ENCODE measurements around the gene BCAS3.

Gene BCAS3

DNA sequence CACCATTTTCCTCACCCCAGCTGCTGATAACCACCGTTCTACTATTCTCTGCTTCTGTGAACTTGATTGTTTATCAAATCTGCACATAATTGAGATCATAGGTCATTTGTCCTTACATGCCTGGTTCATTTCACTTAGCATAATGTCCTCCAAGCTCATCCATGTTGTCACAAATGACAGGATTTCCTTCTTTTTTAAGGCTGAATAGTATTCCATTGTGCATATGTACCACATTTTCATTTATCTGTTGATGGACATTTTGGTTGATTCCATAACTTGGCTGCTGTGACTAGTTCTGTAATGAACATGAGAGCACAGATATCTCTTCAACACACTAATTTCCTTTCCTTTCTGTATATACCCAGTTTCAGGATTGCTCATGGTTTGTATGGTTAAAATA lies 496.7 kb downstream of the BCAS3 start:
- no peak for FAIRE-seq

DNA sequence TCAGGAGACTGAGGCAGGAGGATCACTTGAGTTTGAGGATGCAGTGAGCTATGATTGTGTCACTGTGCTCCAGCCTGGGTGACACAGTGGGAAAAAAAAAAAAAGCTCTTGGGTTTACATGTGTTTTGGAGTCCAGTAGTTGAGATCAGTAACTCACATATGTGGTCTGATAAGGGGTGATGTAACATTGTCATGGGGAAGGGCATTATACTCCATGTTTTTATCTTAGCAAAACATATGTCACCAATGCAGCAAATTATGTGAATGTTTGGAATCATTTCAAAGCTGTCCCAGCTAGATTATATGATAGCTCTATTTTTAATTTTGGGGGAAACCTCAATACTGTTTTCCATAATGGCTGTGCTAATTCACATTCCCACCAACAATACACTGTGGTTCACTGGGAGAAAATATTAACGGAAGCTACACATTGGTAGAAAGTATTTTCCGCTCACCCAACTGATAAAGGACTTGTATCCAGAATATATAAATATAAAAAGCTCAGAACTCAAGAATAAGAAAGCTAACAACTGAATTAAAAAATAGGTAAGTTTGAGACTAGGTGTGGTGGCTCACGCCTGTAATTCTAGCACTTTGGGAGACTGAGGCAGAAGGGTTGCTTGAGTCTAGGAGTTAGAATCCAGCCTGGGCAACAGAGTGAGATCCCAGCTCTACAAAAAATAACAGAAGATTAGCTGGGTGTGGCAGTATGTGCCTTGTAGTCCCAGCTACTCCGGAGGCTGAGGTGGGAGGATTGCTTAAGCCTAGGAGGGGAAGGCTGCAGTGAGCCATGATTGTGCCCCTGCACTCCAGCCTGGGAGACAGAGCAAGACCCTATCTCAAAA lies 497.9 kb downstream of the BCAS3 start:
- FAIRE-seq: no peak

DNA sequence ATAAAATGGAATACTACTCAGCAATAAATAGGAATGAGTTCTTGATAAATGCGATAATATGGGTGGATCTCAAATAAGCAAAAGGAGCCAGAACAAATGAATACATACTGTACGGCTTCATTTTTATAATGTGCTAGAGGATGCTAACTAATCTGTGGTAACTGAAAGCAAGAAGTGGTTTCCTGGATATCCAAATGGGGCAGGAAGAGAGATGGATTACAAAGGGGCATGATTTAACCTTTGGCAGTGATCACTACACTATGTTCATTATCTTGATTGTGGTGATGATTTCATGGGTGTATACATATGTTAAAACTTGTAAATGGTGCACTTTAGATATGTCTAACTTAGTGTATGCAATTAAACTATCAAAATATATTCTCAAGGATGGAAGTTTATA lies 499.7 kb downstream of the BCAS3 start:
- no peak for FAIRE-seq

DNA sequence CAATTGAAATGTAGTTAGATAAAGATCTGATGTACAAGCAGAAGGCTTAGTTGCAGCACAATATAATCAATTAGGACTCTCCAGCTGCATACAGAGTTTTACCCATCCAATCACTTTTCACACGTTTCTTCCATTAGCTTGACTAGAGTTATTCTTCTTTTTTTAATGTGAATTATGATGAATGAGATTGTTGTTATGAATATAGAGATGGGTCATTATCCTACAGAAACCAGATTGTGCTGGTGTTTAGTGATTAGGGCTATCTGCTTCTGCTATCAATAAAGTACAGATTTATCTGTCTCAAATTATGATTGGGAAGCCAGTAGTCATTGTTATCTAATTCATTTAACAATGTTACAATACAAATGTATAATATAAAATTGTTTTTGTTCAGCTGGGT lies 500.6 kb downstream of the BCAS3 start:
- FAIRE-seq: no peak

DNA sequence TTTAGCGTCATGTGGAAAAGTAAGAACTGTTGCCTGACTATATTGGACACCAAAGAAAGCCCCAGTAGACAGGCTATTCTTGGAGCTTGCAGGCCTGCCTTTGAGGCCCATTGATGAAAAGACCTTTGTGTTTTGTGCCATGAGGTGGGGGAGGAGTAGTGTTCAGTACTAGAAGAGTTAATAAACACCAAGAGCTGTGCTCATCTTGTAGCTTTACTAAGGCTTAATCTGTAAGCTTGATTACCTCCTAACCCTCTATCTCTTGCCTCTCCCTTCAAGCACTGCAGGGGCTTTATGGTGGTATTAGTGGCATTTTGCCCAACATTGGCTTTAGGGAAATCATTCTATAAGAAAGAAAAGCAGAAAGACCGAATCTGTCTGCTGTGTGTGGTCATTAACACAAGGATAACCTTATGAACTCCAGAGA lies 501.7 kb downstream of the BCAS3 start:
- FAIRE-seq: no peak

DNA sequence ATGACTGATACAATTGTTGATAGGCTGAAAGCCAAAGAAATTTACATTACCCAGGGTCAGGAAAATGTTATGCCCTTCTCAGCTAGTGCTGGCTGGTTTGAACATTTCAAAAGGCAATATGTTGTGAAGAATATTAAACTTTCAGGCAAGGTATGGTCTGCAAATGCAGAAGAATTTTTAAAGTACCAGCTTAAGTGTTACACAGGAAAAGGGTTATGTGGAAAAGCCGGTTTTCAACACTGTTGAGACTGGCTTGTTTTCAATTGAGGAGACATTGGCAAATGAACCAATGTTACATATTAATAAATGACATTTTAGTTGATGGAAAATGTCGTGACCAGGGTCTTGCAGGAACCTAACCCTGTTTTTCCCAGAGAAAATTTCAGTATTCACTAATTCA lies 506.1 kb downstream of the BCAS3 start:
- no peak for FAIRE-seq

DNA sequence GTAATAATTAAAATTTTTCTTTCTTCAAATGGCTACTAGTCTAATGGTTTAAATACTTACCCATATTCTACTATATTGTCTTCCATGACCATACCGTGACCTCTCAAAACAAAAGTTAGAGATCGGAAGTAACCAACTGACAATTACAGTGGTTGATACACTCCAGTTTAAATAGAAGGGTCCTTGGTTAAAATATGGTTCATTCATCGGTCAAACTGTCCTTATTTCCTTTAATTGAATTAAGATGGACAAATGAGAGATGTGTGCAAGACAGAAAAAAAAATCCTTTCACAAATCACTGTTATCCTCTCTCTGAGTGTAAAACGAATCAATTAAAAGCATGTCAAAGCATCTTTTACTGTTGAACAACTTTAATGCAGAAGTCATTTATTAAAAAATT lies 507.7 kb downstream of the BCAS3 start:
- FAIRE-seq: no peak

DNA sequence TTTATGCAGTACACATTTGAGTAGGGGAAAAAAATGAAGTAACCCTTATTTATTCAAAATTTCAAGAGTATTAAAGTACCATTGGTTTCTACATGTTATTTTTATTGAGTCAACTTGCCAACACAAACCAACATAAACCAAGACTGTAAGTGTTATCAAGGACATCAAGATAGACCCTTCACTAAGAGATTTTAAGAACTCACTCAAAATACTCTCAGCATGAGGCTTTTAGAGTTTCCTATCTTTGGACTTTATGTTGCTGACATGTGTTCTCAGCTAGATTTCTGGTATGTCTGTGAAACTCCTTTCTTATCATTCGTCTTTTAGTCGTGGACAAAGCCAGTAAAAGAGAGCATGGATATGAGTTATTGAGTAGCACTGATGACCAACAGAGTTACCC lies 509.4 kb downstream of the BCAS3 start:
- no peak for FAIRE-seq

DNA sequence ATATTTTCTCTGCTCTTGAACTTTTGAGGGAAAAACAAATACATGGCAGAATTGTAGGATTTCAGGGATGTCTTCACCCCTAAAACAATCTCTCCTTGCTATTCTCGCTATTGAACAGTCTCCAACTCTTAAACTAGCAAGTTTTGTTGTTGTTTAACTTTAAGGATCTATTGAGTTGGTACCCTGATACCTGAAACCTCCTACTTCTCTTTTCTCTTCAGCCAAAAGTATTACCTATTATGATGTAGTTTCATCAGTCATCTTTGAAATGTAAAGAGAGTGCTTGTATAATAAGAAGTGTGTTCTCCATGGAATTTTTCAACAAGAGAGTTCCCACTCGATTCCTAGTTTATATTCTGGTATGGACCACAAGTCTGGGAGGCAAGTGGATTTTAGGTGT lies 510.4 kb downstream of the BCAS3 start:
- FAIRE-seq: no peak

DNA sequence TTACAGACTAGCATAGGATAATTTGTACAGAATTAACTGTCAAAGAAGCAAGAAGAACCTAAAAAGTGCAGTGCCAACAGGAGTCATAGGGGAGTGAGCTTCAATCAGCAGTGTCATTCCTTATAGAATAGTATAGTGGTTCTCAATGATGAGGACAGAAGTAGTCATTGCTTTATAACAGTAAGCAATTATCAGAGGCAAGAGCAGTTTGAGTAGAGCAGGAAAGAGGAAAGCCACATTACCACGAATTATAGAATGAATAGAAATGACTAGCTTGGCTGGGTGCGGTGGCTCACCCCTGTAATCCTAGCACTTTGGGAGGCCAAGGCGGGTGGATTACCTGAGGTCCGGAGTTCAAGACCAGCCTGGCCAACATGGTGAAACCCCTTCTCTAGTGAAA lies 512.3 kb downstream of the BCAS3 start:
- no peak for FAIRE-seq

DNA sequence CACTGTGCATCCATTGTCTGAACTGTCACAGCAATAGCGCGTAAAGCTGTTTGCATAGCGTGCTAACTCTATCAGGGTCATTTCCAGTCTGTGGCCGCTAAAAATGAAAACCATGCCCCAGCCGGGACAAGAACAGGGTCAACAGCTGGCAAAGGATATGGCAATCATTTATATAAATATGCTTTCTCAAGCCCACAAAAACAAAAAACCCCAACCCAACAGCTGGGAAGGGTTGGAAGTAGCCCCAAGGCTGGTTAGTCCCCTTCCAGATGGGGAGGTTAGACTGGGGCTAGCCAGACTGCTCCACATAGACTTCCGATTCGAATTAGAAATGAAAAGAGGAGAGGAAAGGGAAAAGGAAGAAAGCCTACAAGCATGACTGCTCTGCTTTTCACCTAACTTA lies 518.7 kb downstream of the BCAS3 start:
- FAIRE-seq: no peak

DNA sequence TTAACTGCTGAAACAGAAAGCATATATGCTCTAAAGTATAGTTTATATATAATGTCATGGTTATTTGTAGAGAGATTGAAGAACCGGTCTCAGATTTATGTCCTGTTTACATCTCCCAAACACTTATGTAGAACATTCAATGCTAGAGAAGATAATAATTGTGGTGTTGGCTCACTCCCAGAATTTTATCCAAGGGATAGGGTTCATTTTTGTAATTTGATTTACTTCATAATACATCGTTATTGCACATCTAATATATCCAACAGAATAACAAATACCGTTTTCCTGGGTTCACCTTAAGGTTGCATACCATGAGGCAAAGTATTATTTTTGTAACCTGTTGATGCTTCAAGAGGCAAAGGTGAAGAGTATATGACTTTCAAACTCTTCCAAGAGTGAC lies 519.1 kb downstream of the BCAS3 start:
- no peak for FAIRE-seq

DNA sequence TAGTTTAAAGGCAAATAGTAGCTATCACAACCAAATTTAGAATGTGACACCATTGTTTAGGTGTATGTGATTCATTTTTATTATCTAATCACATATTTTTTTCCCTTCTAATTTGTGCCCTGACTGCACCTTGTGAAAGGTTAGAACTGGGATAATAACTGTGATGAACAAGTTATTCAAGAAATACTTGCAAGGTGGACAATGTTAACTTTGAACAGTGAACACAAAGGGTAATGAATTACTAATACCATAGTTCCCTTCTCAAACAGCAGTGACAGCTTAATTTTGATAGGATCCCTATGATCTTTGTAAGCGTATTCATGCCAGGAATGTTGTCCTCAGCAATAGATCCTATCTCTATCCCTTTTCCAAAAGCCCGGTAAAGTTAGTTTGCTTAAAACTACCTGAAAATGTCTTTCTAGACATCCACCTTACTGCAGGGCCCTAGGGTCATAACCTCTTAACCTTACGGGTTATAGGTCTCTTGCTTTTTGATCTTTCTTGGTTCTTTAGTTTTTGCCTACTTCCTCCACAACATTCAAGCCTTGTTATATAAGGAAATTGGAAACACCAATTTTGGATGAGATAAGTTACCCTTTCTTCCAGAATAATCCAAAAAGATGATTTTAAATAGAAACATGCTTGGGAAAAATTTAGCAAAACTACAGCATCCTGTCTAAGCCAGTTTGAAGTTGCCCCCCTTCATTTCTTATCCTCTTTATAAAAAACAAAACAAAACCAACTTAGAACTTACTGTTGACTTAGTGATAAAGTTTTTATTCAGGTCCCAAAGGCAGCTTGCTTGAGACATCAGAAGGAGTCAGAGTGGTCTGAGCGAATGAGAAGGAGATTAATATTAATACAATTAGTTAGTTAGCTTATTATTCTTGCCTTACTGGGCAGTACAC lies 522.0 kb downstream of the BCAS3 start:
- no peak for FAIRE-seq

DNA sequence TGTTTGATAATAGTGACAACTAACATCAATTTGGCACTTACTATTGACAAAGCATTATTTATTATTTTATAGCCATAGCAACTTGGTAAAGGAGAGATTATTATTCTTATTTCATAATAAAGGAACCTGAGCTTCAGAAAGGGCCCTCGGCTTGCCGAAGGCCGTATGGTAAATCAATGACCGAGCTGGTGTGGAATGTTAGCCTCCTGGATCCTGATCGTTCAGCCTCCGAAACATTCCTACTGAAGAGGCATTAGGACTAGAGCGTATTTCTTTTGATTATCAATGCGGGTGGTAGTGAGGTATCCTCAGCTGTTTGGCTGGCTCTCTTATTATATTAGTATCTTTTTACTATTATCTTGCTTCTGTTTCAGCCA lies 522.7 kb downstream of the BCAS3 start:
- no peak for FAIRE-seq

DNA sequence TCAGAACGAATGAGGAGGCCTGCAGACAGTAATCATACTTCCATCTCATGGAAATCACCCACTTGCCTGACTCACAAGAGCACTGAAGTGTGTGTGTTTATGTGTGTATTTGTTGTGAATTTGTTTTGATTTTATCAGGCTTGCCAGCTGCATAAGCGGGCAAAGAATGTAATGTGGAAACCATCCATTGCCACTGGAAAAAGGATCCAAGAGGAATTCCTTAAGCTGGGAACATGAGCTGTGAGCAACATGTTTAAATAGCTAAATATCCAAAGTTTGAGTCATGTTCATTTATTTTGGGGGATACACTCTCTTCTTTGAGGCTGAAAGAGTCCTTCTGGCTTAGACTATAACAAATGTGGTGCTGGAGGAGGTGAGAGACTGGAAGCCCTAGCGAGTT lies 523.6 kb downstream of the BCAS3 start:
- no peak for FAIRE-seq

DNA sequence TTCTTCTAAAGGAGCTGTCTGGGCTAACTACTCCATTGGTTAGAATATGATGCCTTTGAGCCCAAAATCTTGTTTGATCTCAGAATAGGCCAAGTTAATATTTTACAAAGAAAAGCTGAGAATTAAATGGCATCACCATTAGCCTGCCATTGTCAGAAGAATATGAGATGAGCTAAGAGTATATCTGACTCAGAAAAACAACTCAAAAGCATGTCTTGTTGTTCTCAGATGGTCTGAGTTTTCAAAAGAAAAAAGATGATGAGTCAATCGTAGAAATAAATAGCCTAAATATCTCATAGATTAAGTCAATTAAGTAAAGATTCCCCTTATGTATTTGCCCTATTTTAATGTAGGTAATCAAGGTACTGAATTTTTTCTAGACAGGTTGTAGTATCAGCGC lies 524.9 kb downstream of the BCAS3 start:
- no peak for FAIRE-seq

DNA sequence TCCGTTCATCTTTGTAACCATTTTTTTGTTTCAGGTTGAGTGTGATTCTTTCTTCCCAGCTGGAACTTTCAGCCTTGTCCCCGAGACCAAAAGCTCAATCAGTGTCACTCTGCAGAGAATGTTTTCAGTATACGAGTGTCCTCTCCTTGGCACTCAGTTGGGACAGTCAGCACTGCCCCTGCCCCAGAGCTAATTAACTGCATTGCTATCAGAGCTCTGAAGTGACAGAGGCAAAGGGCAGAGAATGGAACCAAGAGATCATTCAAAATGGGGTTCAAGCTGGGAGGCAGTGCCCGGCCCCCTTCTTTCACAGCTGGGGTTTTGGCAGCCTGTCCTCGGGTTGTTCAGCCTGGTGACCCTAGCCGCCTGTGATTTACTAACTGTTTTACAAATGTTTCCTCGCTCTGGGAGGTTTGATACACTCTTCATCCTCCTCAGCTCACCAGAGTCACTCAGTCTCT lies 526.0 kb downstream of the BCAS3 start:
- no peak for FAIRE-seq

DNA sequence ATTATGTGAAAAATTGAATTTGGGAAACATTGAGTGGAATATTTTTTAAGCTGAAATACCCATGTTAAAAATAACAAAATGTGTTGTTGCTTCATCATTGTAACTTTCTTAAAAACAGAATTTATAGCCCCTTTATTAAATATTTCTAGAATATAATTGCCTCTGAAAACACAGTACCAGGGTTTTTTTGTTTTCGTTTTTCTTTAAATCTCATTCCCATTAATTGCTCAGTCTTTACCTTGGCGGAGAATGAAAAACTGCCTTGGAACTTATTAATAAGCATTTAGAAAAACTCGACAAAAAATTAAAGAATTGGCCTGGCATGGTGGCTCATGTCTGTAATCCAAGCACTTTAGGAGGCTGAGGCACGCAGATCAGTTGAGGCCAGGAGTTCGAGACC lies 526.8 kb downstream of the BCAS3 start:
- no peak for FAIRE-seq

DNA sequence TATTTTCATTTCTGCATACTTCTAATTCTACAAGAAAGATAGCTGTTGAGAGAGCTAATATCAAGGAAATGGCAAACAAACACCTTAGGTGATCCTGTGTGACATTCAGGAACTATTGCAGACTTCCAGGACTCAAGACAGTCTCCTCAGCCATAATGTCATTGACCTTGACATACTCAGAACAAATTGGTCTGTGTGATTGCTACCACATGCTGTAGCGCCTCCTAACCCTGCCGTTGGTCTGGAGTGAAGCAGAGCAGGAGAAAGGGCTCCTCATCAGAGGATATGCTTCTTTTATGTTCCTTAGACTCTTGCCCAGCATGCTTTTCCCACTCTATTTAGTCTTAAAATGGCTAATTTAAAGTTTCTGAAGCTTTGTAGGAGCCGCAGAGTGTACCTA lies 527.8 kb downstream of the BCAS3 start:
- FAIRE-seq: no peak

DNA sequence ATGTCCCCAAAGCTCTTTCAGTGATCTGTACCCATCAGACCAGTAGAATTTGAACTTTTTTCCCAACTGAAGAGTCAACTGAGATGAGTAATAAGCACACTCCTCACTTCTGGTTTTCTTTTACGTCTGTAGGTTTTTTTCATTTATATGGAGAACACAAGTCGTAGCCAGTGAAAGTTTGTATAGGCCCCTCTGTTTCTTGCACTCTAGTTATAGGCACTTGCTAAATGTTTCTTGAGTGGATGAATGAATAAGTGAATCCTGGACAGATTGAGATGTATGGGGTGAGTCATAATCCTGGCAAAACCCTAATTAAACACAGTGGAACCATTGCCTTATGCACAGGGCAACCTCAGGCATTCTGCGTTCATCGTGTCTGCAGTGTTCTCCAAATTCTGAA lies 528.3 kb downstream of the BCAS3 start:
- FAIRE-seq: no peak

DNA sequence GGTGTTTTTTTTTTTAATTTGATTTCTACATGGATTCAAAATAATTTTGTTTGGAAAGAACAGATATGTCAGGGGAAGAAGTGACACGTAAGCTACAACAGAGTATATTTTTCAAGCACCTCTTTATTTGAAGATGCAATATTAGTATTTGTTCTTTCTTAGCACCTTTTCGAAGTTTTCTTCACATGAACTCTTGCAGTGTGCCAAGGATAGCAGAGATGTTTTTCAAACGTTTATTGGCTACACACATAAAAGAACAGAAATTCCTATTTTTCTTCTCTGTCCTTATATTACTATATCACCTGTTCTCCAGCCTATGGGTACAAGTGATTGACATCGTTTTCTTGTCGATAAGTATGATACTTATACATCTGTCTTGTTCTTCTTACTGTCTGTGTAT lies 529.3 kb downstream of the BCAS3 start:
- FAIRE-seq: no peak

DNA sequence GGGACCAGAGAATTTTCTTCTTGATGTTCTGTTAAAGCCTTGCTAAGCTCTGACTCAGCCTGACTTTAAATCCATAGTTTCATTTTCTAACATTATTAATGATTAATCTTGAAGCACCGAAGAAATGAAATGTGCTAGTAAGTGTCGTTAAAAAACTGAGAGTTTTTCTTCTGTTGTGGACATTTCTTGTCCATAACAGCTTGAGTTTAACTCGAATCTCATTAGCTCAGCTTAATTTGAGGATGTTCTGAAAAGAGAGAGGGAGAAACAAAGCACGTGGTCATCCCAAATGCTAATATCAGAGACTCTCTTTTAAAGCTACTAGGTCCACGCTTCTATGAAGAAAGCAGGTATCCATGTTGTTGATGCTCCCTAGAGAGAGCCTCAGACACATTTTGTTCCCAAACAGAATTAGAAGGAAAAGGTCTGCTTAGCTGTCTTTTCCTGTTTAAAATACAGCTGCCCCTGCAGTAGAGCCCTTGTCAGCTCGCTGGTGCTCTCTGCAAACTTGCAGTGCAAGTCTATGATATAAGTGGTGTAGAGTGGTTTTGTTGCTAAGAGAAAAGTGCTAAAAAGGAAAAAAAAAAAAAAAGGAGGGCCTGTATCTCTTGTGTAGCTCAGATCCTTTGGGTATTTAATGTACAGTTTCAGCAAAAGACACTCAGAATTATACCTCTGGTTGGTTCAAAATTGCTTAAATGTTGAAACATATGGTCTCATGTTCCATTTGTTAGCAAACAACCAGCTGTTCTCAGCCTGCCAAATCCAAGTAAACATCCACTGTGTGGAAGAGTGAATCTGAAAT lies 530.9 kb downstream of the BCAS3 start:
- no peak for FAIRE-seq

DNA sequence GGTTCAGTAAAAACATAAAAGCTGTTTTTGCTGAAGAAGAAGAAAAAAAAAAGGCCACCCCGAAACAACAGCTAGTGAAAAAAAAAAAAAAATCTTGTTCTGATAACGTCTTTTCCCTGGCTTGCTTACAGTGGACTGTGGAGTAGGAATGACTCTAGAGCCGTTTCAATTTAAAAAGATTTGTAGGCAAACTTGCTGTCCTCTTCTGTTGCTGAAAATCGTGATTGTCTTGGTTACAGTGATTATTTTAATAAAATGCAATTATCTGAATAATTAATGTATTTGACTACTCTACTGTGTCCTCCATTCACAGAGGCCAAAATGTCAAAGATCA lies 531.4 kb downstream of the BCAS3 start:
- no peak for FAIRE-seq
